HCT116 (cell line): Measurements from ENCODE around the gene LMBR1L. TPM values are rescaled to one million over a fixed set of nuclear protein-coding genes. Genes with fewer than 3 reads are reported as not detected.
A peak's percentile ranks its signal among the peaks of the same experiment; 100 is the strongest.

ENCODE experiments used
- ATAC-seq: fragments of 200-7000 bp; cut with Tn5 transposase; 2 replicates; pipeline ENCODE4 v1.9.1; 2020; ENCODE audit warnings: mild to moderate bottlenecking, moderate library complexity
- BruUV-seq: library from RNA; stranded (reverse); fragments of 400-500 nt; replicated peaks from 2 replicates; lab custom pipeline; 2021; lab: Mats Ljungman, UMichigan
- CTCF ChIA-PET: fragments of 300-600 bp; sonication (Branson Sonifier 250); formaldehyde crosslinking; loops from one replicate; lab custom pipeline; 2021; ENCODE audit warnings: antibody characterized with exemption; lab: Charles Lee
- POLR2A ChIA-PET: fragments of 300-600, 350-600 bp; sonication (Branson Sonifier 250); formaldehyde crosslinking; loops from one replicate; lab custom pipeline; 2021; ENCODE audit warnings: antibody characterized with exemption; lab: Charles Lee
- RAD21 ChIA-PET, 2 experiments: fragments of 300-600 bp; sonication (Branson Sonifier 250); formaldehyde crosslinking; loops; one replicate each; lab custom pipeline; 2023; ENCODE audit warnings: low total read pairs in 2 of 2; ENCODE audit not compliant: uncharacterized antibody in 2 of 2, unreplicated experiment in 2 of 2, low non-redundant PET in 1 of 2; lab: Charles Lee
- DNase-seq: peaks from one replicate; pipeline ENCODE4 v3.0.0-alpha.2; 2010; ENCODE audit warnings: low read depth, low spot score
- H2AFZ ChIP-seq: fragments of 200-600 bp; shearing (Covaris generic), sonication (generic); 2 replicates; pipeline ENCODE4 v1.6.1; 2017; ENCODE audit warnings: low read depth, mixed run types, mixed read lengths, antibody characterized with exemption, low read length; ENCODE audit not compliant: poor library complexity, severe bottlenecking
- H3K27ac ChIP-seq: 2 replicates; pipeline ENCODE4 v1.5.1; 2012; ENCODE audit warnings: low read depth, low read length
- H3K27me3 ChIP-seq: fragments of 200-600 bp; sonication (generic); 2 replicates; pipeline ENCODE4 v1.6.1; 2016; ENCODE audit warnings: mixed run types, low read length, mixed read lengths; ENCODE audit not compliant: insufficient read depth
- H3K36me3 ChIP-seq, 2 experiments: fragments of 200-500 bp in 1 of 2; fragments of 200-600 bp in 1 of 2; sonication (Bioruptor generic) in 1 of 2; sonication (generic) in 1 of 2; 2 replicates each; pipeline versions ENCODE4 v1.5.1 to v1.6.1; 2014 to 2016; ENCODE audit warnings: low read length in 2 of 2, inconsistent platforms in 1 of 2, mixed read lengths in 1 of 2, mixed run types in 1 of 2; ENCODE audit not compliant: insufficient read depth in 2 of 2, control insufficient read depth in 1 of 2
- H3K4me1 ChIP-seq, 2 experiments: fragments of 200-600 bp in 1 of 2; sonication (generic) in 1 of 2; 2 replicates each; pipeline versions ENCODE4 v1.5.1 to v1.6.1; 2012 to 2017; ENCODE audit warnings: low read length in 2 of 2, inconsistent platforms in 1 of 2, mild to moderate bottlenecking in 1 of 2, mixed read lengths in 1 of 2, mixed run types in 1 of 2, moderate library complexity in 1 of 2; ENCODE audit not compliant: insufficient read depth in 2 of 2, control insufficient read depth in 1 of 2
- H3K4me2 ChIP-seq: fragments of 200-600 bp; sonication (generic); 2 replicates; pipeline ENCODE4 v1.6.1; 2017; ENCODE audit warnings: mixed run types, low read length, mixed read lengths
- H3K4me3 ChIP-seq, 2 experiments: fragments of 200-600 bp in 1 of 2; sonication (generic) in 1 of 2; replicated peaks in 1 of 2; 2 replicates each; pipeline ENCODE4 v1.5.1; 2011 to 2016; ENCODE audit warnings: low read length in 2 of 2, control low read depth in 1 of 2, low read depth in 1 of 2, mild to moderate bottlenecking in 1 of 2, mixed read lengths in 1 of 2, mixed run types in 1 of 2
- H3K79me2 ChIP-seq: fragments of 200-600 bp; sonication (generic); 2 replicates; pipeline ENCODE4 v1.6.1; 2017; ENCODE audit warnings: mild to moderate bottlenecking, mixed run types, low read length, moderate library complexity, mixed read lengths; ENCODE audit not compliant: insufficient read depth
- H3K9ac ChIP-seq: fragments of 200-600 bp; sonication (generic); 2 replicates; pipeline ENCODE4 v1.6.1; 2016; ENCODE audit warnings: low read length, mixed read lengths
- H3K9me2 ChIP-seq: fragments of 200-600 bp; sonication (generic), shearing (Covaris generic); 2 replicates; pipeline ENCODE4 v1.6.1; 2017; ENCODE audit warnings: mixed run types, mild to moderate bottlenecking, moderate library complexity; ENCODE audit not compliant: insufficient read depth
- H3K9me3 ChIP-seq, 2 experiments: fragments of 200-500 bp in 1 of 2; fragments of 200-600 bp in 1 of 2; sonication (Bioruptor generic) in 1 of 2; sonication (generic) in 1 of 2; 2 replicates each; pipeline ENCODE4 v1.6.1; 2014 to 2017; ENCODE audit warnings: low read length in 2 of 2, mixed read lengths in 2 of 2, inconsistent platforms in 1 of 2, low read depth in 1 of 2, mild to moderate bottlenecking in 1 of 2, mixed run types in 1 of 2, moderate library complexity in 1 of 2; ENCODE audit not compliant: control insufficient read depth in 1 of 2, insufficient read depth in 1 of 2
- H4K20me1 ChIP-seq: fragments of 200-600 bp; sonication (generic), shearing (Covaris generic); 2 replicates; pipeline ENCODE4 v1.6.1; 2017; ENCODE audit warnings: mixed run types, mild to moderate bottlenecking, moderate library complexity; ENCODE audit not compliant: insufficient read depth
- ELF1 ChIP-seq: IDR thresholded peaks from 2 replicates; pipeline ENCODE4 v1.6.1; 2012; ENCODE audit warnings: low read depth, borderline replicate concordance
- SP1 ChIP-seq: IDR thresholded peaks from 2 replicates; pipeline ENCODE4 v1.6.1; 2012; ENCODE audit warnings: low read depth
- YY1 ChIP-seq: IDR thresholded peaks from 2 replicates; pipeline ENCODE4 v1.6.1; 2011; ENCODE audit warnings: low read length, low read depth, moderate library complexity, mild to moderate bottlenecking; ENCODE audit not compliant: insufficient replicate concordance; ENCODE audit errors: extremely low read depth
- ZNF274 ChIP-seq: fragments of 200-500 bp; sonication (Bioruptor generic); IDR thresholded peaks from 2 replicates; pipeline ENCODE4 v1.6.1; 2014; ENCODE audit warnings: mild to moderate bottlenecking, low read depth, low read length, inconsistent platforms
- intact Hi-C: fragments of 100-400 bp; cut with micrococcal nuclease; formaldehyde crosslinking; loops from 2 replicates; pipeline ENCODE4 v1.10.0; 2022
- total RNA-seq: library from RNA; stranded (reverse); gene quantifications from one replicate; pipeline ENCODE4 v1.2.1, GENCODE V29; 2021; ENCODE audit not compliant: unreplicated experiment
- TF ChIP-seq, protein P1 (sequence below): IDR thresholded peaks from 2 replicates; pipeline ENCODE4 v1.6.1; 2011; ENCODE audit warnings: mild to moderate bottlenecking, low read length, moderate library complexity; ENCODE audit not compliant: insufficient replicate concordance; ENCODE audit errors: extremely low read depth
- TF ChIP-seq, protein P2 (sequence below): IDR thresholded peaks from 2 replicates; pipeline ENCODE4 v1.6.1; 2012
- TF ChIP-seq, protein P3 (sequence below): IDR thresholded peaks from 2 replicates; pipeline ENCODE4 v1.6.1; 2012; ENCODE audit warnings: low read depth
- TF ChIP-seq, protein P4 (sequence below): IDR thresholded peaks from 2 replicates; pipeline ENCODE4 v1.6.1; 2012

The LMBR1L gene
- total RNA-seq, 1 experiment from 2014 or later, result 44.4 TPM

DNA sequence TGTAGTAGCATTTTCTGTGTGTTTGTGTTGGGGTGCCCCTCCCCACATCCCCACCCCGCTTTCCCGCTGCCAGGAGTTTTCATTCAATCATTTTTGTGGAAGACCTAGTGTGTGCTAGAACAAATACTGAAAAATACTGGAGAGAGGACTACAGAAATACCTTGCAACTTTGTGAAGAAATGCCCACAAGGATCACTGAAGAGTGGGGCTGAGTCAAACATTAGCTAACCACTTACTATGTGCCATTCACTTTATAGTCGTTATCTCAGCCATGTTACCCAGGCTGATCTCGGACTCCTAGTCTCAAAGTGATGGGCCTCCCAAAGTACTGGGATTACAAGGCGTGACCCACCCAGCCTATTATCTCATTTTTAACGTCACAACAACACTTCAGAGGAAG is 559 bp upstream of the LMBR1L start:
- ChIA-PET POLR2A (interaction anchor here (1.0 to 3.5 kb wide), 6 partner anchors 9 to 41 kb away, joined by 3 to 30 read pairs (median 6); partner anchors contain the start of genes RHEBL1 and TUBA1B), RAD21 (no interaction called here), CTCF (interaction anchor here (1.0 to 4.6 kb wide), 7 partner anchors 10 to 47 kb away, joined by 4 to 27 read pairs (median 9); partner anchors contain the start of genes RHEBL1 and TUBA1B)
- no peaks in the 10 kb centered on the region for H3K36me3 ChIP-seq
- intact Hi-C loops, result no loop called here
- peak overlapping the region; percentile 90 to 97 for H3K4me3 ChIP-seq
- no peaks in the 10 kb centered on the region for H4K20me1 ChIP-seq
- BruUV-seq, result TSS peak; percentile 50
- peak overlapping the region; percentile 89 for H2AFZ ChIP-seq
- H3K4me1 ChIP-seq, result peaks cover 6 to 29% of the 10 kb centered on the region in 2 experiments; a peak in 3 of 4 replicates
- no peaks in the 10 kb centered on the region for H3K9me2 ChIP-seq
- peak overlapping the region; percentile 19; the same call in 1 of the 2 replicates for H3K27ac ChIP-seq
- H3K27me3 ChIP-seq, result no peaks in the 10 kb centered on the region
- H3K4me2 ChIP-seq, result peak overlapping the region; percentile 93
- peak overlapping the region; percentile 77 for H3K9ac ChIP-seq
- TF ChIP-seq ZNF274, result no peak
- ATAC-seq (peak; percentile 6), DNase-seq (no peak)
- H3K9me3 ChIP-seq, result no peaks in the 10 kb centered on the region
- H3K79me2 ChIP-seq, result peaks cover 4% of the 10 kb centered on the region

DNA sequence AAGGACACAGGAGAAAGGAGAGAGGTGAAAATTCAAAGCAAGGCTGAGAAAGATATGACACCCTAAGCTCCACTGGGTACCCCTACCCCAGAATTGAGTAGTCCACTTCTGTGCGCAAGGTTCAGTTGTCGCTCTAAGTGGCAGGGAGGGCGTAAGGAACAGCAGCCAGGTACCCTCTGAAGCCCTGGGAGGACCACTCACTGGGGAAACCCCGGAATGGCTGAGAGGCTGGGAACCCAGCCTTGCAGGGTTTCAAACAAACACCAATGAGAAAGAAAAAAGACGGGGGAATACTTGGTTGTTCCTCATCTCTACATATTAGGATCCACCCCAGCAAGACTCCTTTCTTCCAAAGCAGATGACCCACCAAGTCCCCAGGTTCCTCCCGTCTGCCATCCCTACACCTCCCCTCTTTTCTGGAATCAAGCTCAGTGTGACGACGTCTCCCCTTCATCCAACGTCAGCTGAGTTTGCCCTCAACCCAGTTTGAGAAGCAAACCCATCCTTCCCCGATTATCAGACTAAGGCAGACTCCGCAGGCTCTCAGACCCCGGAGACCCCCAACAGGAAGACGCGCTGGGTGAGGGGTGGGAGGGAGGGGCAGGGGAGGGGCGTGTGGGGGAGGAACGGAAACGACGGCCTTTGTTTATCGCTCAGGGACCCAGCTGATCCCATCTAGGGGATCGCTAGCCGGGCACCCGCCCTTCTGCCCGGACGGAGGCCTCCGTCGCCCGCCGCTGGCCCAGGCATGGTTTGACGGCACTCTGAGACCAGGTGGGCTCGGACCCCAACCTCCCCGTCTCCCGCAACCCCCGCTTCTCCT is 795 bp downstream of the LMBR1L start:
- TSS peak; percentile 53 for BruUV-seq
- H3K79me2 ChIP-seq, result peaks cover 4% of the 10 kb centered on the region
- H3K27ac ChIP-seq, result peak overlapping the region; percentile 62
- H3K27me3 ChIP-seq, result no peaks in the 10 kb centered on the region
- H3K4me2 ChIP-seq, result peak overlapping the region; percentile 93
- H3K9me3 ChIP-seq, result no peaks in the 10 kb centered on the region
- no peaks in the 10 kb centered on the region for H3K9me2 ChIP-seq
- ChIA-PET POLR2A (interaction anchor here (1.0 to 3.5 kb wide), 5 partner anchors 11 to 40 kb away, joined by 5 to 30 read pairs (median 6); partner anchors contain the start of genes RHEBL1 and TUBA1B), RAD21 (no interaction called here), CTCF (interaction anchor here (0.9 to 4.6 kb wide), 8 partner anchors 9 to 45 kb away, joined by 3 to 27 read pairs (median 8); partner anchors contain the start of genes RHEBL1 and TUBA1B)
- no peak for DNase-seq
- no peaks in the 10 kb centered on the region for H4K20me1 ChIP-seq
- H3K9ac ChIP-seq, result peak overlapping the region; percentile 77
- intact Hi-C loops, result no loop called here
- H3K36me3 ChIP-seq, result no peaks in the 10 kb centered on the region
- peak overlapping the region; percentile 90 to 97 for H3K4me3 ChIP-seq
- peak; percentile 13 for ATAC-seq
- peaks cover 6 to 29% of the 10 kb centered on the region in 2 experiments; a peak in 3 of 4 replicates for H3K4me1 ChIP-seq
- H2AFZ ChIP-seq, result no peak overlapping the region
- TF ChIP-seq ZNF274, result no peak
- TF ChIP-seq, protein P1, sequence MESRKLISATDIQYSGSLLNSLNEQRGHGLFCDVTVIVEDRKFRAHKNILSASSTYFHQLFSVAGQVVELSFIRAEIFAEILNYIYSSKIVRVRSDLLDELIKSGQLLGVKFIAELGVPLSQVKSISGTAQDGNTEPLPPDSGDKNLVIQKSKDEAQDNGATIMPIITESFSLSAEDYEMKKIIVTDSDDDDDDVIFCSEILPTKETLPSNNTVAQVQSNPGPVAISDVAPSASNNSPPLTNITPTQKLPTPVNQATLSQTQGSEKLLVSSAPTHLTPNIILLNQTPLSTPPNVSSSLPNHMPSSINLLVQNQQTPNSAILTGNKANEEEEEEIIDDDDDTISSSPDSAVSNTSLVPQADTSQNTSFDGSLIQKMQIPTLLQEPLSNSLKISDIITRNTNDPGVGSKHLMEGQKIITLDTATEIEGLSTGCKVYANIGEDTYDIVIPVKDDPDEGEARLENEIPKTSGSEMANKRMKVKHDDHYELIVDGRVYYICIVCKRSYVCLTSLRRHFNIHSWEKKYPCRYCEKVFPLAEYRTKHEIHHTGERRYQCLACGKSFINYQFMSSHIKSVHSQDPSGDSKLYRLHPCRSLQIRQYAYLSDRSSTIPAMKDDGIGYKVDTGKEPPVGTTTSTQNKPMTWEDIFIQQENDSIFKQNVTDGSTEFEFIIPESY, result no peak
- TF ChIP-seq, protein P2, sequence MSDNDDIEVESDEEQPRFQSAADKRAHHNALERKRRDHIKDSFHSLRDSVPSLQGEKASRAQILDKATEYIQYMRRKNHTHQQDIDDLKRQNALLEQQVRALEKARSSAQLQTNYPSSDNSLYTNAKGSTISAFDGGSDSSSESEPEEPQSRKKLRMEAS, result no peak
- TF ChIP-seq ELF1, result no peak
- no peak for TF ChIP-seq SP1
- TF ChIP-seq, protein P3, sequence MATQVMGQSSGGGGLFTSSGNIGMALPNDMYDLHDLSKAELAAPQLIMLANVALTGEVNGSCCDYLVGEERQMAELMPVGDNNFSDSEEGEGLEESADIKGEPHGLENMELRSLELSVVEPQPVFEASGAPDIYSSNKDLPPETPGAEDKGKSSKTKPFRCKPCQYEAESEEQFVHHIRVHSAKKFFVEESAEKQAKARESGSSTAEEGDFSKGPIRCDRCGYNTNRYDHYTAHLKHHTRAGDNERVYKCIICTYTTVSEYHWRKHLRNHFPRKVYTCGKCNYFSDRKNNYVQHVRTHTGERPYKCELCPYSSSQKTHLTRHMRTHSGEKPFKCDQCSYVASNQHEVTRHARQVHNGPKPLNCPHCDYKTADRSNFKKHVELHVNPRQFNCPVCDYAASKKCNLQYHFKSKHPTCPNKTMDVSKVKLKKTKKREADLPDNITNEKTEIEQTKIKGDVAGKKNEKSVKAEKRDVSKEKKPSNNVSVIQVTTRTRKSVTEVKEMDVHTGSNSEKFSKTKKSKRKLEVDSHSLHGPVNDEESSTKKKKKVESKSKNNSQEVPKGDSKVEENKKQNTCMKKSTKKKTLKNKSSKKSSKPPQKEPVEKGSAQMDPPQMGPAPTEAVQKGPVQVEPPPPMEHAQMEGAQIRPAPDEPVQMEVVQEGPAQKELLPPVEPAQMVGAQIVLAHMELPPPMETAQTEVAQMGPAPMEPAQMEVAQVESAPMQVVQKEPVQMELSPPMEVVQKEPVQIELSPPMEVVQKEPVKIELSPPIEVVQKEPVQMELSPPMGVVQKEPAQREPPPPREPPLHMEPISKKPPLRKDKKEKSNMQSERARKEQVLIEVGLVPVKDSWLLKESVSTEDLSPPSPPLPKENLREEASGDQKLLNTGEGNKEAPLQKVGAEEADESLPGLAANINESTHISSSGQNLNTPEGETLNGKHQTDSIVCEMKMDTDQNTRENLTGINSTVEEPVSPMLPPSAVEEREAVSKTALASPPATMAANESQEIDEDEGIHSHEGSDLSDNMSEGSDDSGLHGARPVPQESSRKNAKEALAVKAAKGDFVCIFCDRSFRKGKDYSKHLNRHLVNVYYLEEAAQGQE, result no peak
- TF ChIP-seq, protein P4, sequence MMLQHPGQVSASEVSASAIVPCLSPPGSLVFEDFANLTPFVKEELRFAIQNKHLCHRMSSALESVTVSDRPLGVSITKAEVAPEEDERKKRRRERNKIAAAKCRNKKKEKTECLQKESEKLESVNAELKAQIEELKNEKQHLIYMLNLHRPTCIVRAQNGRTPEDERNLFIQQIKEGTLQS, result no peak
- no peak for TF ChIP-seq YY1
